IMR-90 (cell line): ENCODE results near the gene COL19A1. TPM values are rescaled to one million over a fixed set of nuclear protein-coding genes. Genes with fewer than 3 reads are reported as not detected.

Experiments
- ATAC-seq: fragments of 200-7000 bp; cut with Tn5 transposase; 2 replicates; pipeline ENCODE4 v1.9.1; 2020; ENCODE audit warnings: low read depth, mild to moderate bottlenecking, moderate library complexity
- BruUV-seq: library from RNA; stranded (reverse); fragments of 400-500 nt; replicated peaks from 2 replicates; lab custom pipeline; 2021; lab: Mats Ljungman, UMichigan
- CTCF ChIA-PET: fragments of 300-600 bp; formaldehyde crosslinking; extraction: SDS; loops from one replicate; lab custom pipeline; 2021; ENCODE audit warnings: antibody characterized with exemption; lab: Yijun Ruan, JAX
- POLR2A ChIA-PET: fragments of 300-600 bp; sonication (Branson Sonifier 250); formaldehyde crosslinking; loops from one replicate; lab custom pipeline; 2022; ENCODE audit warnings: antibody characterized with exemption; ENCODE audit not compliant: unreplicated experiment; lab: Charles Lee
- DNase-seq: peaks from one replicate; pipeline ENCODE4 v3.0.0; 2013
- H2AFZ ChIP-seq: replicated peaks from 2 replicates; pipeline ENCODE3; 2013; ENCODE audit warnings: low read length, mild to moderate bottlenecking; ENCODE audit not compliant: poor library complexity
- H2AK5ac ChIP-seq: 2 replicates; pipeline ENCODE4 v1.6.1; 2013; ENCODE audit warnings: low read depth, low read length, inconsistent platforms
- H2AK9ac ChIP-seq: replicated peaks from 2 replicates; pipeline ENCODE3; 2013; ENCODE audit warnings: mild to moderate bottlenecking, low read depth, low read length, moderate library complexity; ENCODE audit not compliant: poor library complexity
- H2BK120ac ChIP-seq: 2 replicates; pipeline ENCODE4 v1.6.1; 2013; ENCODE audit warnings: low read depth, low read length, inconsistent platforms
- H2BK15ac ChIP-seq: 3 replicates; pipeline ENCODE4 v1.6.1; 2013; ENCODE audit warnings: low read depth, low read length, inconsistent platforms
- H2BK20ac ChIP-seq: 2 replicates; pipeline ENCODE4 v1.6.1; 2013; ENCODE audit warnings: low read depth, mild to moderate bottlenecking, inconsistent platforms, low read length, moderate library complexity
- H2BK5ac ChIP-seq: 2 replicates; pipeline ENCODE4 v1.6.1; 2013; ENCODE audit warnings: mild to moderate bottlenecking, low read depth, low read length, inconsistent platforms; ENCODE audit not compliant: poor library complexity, severe bottlenecking
- H3K14ac ChIP-seq: replicated peaks from 2 replicates; pipeline ENCODE4 v1.6.1; 2013; ENCODE audit warnings: low read depth, low read length, inconsistent platforms
- H3K18ac ChIP-seq: 2 replicates; pipeline ENCODE4 v1.6.1; 2013; ENCODE audit warnings: low read depth, low read length, control low read depth
- H3K23ac ChIP-seq: 2 replicates; pipeline ENCODE4 v1.6.1; 2013; ENCODE audit warnings: low read depth, low read length, inconsistent platforms
- H3K27ac ChIP-seq: 2 replicates; pipeline ENCODE4 v1.5.1; 2013; ENCODE audit warnings: mild to moderate bottlenecking, control low read depth, low read length; ENCODE audit not compliant: insufficient read depth
- H3K27me3 ChIP-seq: 2 replicates; pipeline ENCODE4 v1.6.1; 2013; ENCODE audit warnings: low read length; ENCODE audit not compliant: control insufficient read depth, insufficient read depth
- H3K36me3 ChIP-seq: 2 replicates; pipeline ENCODE4 v1.6.1; 2013; ENCODE audit warnings: low read length, mixed read lengths; ENCODE audit not compliant: control insufficient read depth, insufficient read depth
- H3K4ac ChIP-seq: 2 replicates; pipeline ENCODE4 v1.6.1; 2013; ENCODE audit warnings: low read depth, low read length, inconsistent platforms
- H3K4me1 ChIP-seq: 2 replicates; pipeline ENCODE4 v1.6.1; 2013; ENCODE audit warnings: low read length, mixed read lengths; ENCODE audit not compliant: control insufficient read depth, insufficient read depth
- H3K4me2 ChIP-seq: 2 replicates; pipeline ENCODE4 v1.6.1; 2013; ENCODE audit warnings: low read depth, mild to moderate bottlenecking, control low read depth, low read length, moderate library complexity
- H3K4me3 ChIP-seq: 2 replicates; pipeline ENCODE4 v1.5.1; 2013; ENCODE audit warnings: low read depth, mild to moderate bottlenecking, control low read depth, low read length, moderate library complexity; ENCODE audit not compliant: insufficient read depth
- H3K56ac ChIP-seq: 2 replicates; pipeline ENCODE4 v1.6.1; 2013; ENCODE audit warnings: low read length, inconsistent platforms; ENCODE audit not compliant: insufficient read depth; ENCODE audit errors: extremely low read depth
- H3K79me1 ChIP-seq, 2 experiments: 2 replicates each; pipeline ENCODE4 v1.6.1; 2013; ENCODE audit warnings: low read length in 2 of 2, inconsistent platforms in 1 of 2, low read depth in 1 of 2
- H3K9ac ChIP-seq: 2 replicates; pipeline ENCODE4 v1.6.1; 2013; ENCODE audit warnings: low read depth, low read length, control low read depth
- H3K9me1 ChIP-seq: 2 replicates; pipeline ENCODE4 v1.6.1; 2013; ENCODE audit warnings: low read length, inconsistent platforms; ENCODE audit not compliant: insufficient read depth
- H3K9me3 ChIP-seq: 2 replicates; pipeline ENCODE4 v1.6.1; 2013; ENCODE audit warnings: low read length; ENCODE audit not compliant: control insufficient read depth, insufficient read depth
- H4K20me1 ChIP-seq: 2 replicates; pipeline ENCODE4 v1.6.1; 2013; ENCODE audit warnings: low read length, inconsistent platforms; ENCODE audit not compliant: insufficient read depth
- H4K5ac ChIP-seq: 2 replicates; pipeline ENCODE4 v1.6.1; 2013; ENCODE audit warnings: mild to moderate bottlenecking, low read depth, low read length, control low read depth
- H4K8ac ChIP-seq, 2 experiments: 2 replicates each; pipeline ENCODE4 v1.6.1; 2013; ENCODE audit warnings: low read depth in 2 of 2, low read length in 2 of 2, control low read depth in 1 of 2, inconsistent platforms in 1 of 2
- H4K91ac ChIP-seq: 2 replicates; pipeline ENCODE4 v1.6.1; 2013; ENCODE audit warnings: low read depth, low read length, inconsistent platforms; ENCODE audit not compliant: insufficient read depth
- BHLHE40 ChIP-seq: fragments of 150-350 bp; IDR thresholded peaks from 2 replicates; pipeline ENCODE4 v1.6.1; 2016; ENCODE audit warnings: mild to moderate bottlenecking, low read depth, low read length
- CHD1 ChIP-seq: IDR thresholded peaks from 2 replicates; pipeline ENCODE4 v1.6.1; 2012; ENCODE audit warnings: low read depth, low read length, improper control_type of control experiment
- CTCF ChIP-seq: conservative IDR thresholded peaks from 2 replicates; pipeline ENCODE4 v1.5.1; 2012; ENCODE audit warnings: mild to moderate bottlenecking, low read depth, low read length, improper control_type of control experiment
- FOS ChIP-seq: fragments of 150-350 bp; IDR thresholded peaks from 2 replicates; pipeline ENCODE4 v1.6.1; 2016; ENCODE audit warnings: low read depth, low read length
- MAFK ChIP-seq: IDR thresholded peaks from 2 replicates; pipeline ENCODE4 v1.6.1; 2012; ENCODE audit warnings: low read depth, low read length, improper control_type of control experiment
- MAZ ChIP-seq: IDR thresholded peaks from 2 replicates; pipeline ENCODE4 v1.6.1; 2012; ENCODE audit warnings: low read depth, mild to moderate bottlenecking, low read length, improper control_type of control experiment, moderate library complexity, borderline replicate concordance
- MXI1 ChIP-seq: IDR thresholded peaks from 2 replicates; pipeline ENCODE4 v1.6.1; 2012; ENCODE audit warnings: low read depth, mild to moderate bottlenecking, low read length, moderate library complexity, borderline replicate concordance
- NFE2L2 ChIP-seq: fragments of 150-350 bp; IDR thresholded peaks from 2 replicates; pipeline ENCODE4 v1.6.1; 2016; ENCODE audit warnings: low read depth, mild to moderate bottlenecking, low read length
- POLR2A ChIP-seq: IDR thresholded peaks from 2 replicates; pipeline ENCODE4 v1.6.1; 2012; ENCODE audit warnings: mild to moderate bottlenecking, low read depth, low read length
- RCOR1 ChIP-seq: IDR thresholded peaks from 2 replicates; pipeline ENCODE4 v1.6.1; 2012; ENCODE audit warnings: mild to moderate bottlenecking, low read length, improper control_type of control experiment; ENCODE audit not compliant: insufficient replicate concordance
- RFX5 ChIP-seq: IDR thresholded peaks from 2 replicates; pipeline ENCODE4 v1.8.0; 2012; ENCODE audit warnings: low read depth, mild to moderate bottlenecking, low read length, moderate library complexity
- SMC3 ChIP-seq: fragments of 150-350 bp; IDR thresholded peaks from 2 replicates; pipeline ENCODE4 v1.6.1; 2016; ENCODE audit warnings: low read depth, mild to moderate bottlenecking, antibody characterized with exemption, low read length, moderate library complexity
- WGBS, 2 experiments: methylation state at CpG; one replicate each; pipeline versions ENCODE4 v1.1.5 to v1.1.7; 2013; ENCODE audit warnings: missing lambda C conversion rate in 2 of 2; ENCODE audit not compliant: insufficient read length in 1 of 2; ENCODE audit errors: extremely low coverage in 2 of 2; 5-methylcytosine and 5-hydroxymethylcytosine counted together
- dilution Hi-C: fragments of 300-500 bp; cut with HindIII; formaldehyde crosslinking; loops from one replicate; pipeline ENCODE4 v1.14.3; 2018; ENCODE audit warnings: low sequenced_read_pairs; ENCODE audit not compliant: unreplicated experiment
- in situ Hi-C: fragments of 300-500 bp; cut with MboI; formaldehyde crosslinking; loops from 3 replicates; pipeline ENCODE4 v1.14.3; 2019; ENCODE audit warnings: low sequenced_read_pairs, inconsistent platforms, mixed read lengths
- intact Hi-C: fragments of 100-400 bp; cut with micrococcal nuclease; formaldehyde crosslinking; loops from 2 replicates; pipeline ENCODE4 v1.10.0; 2022
- polyA plus RNA-seq, 3 experiments: library from polyadenylated mRNA; depleted of rRNA; stranded (reverse); fragments of >200 nt; gene quantifications; 2 replicates each; pipeline ENCODE4 v1.2.3, GENCODE V29; 2012; ENCODE audit warnings: low replicate concordance in 1 of 3
- total RNA-seq: library from RNA; depleted of rRNA; stranded (reverse); fragments of >200 nt; gene quantifications from 2 replicates; pipeline ENCODE4 v1.2.3, GENCODE V29; 2012
- TF ChIP-seq, protein P1 (sequence below): fragments of 150-350 bp; IDR thresholded peaks from 2 replicates; pipeline ENCODE4 v1.6.1; 2017; ENCODE audit warnings: mild to moderate bottlenecking, antibody characterized with exemption, low read length, low read depth
- TF ChIP-seq, protein P2 (sequence below): fragments of 150-350 bp; IDR thresholded peaks from 2 replicates; pipeline ENCODE4 v1.6.1; 2016; ENCODE audit warnings: low read depth, mild to moderate bottlenecking, low read length, moderate library complexity, borderline replicate concordance

Gene COL19A1
- total and polyA plus RNA-seq, 2 of the 4 experiments (the other 2 are of a cell fraction): under 0.01 TPM; not detected in 1

- ChIA-PET CTCF (interaction anchor here (1.2 kb wide), 1 partner anchor 16 kb away, joined by 3 read pairs; no protein-coding TSS in a partner anchor), POLR2A (no interaction called here)
- intact Hi-C loops: no loop called here
- H2BK5ac ChIP-seq: no peak overlapping the region
- H3K4ac ChIP-seq: no peak overlapping the region
- H3K4me3 ChIP-seq: no peak overlapping the region
- no peaks in the 10 kb centered on the region for H4K20me1 ChIP-seq
- no peak overlapping the region for H3K56ac ChIP-seq
- in situ Hi-C loops: loop anchor here (25.0 kb wide), 1 partner anchor 288 kb away; no protein-coding TSS in a partner anchor
- BruUV-seq: no TSS peak
- H3K27me3 ChIP-seq: no peaks in the 10 kb centered on the region
- H2BK20ac ChIP-seq: no peak overlapping the region
- H3K27ac ChIP-seq: no peak overlapping the region
- no peaks in the 10 kb centered on the region for H3K9me1 ChIP-seq
- H3K18ac ChIP-seq: no peak overlapping the region
- no peak overlapping the region for H4K8ac ChIP-seq
- no peaks in the 10 kb centered on the region for H3K9me3 ChIP-seq
- H2BK15ac ChIP-seq: no peak overlapping the region
- no peak overlapping the region for H2AK9ac ChIP-seq
- H3K4me1 ChIP-seq: no peaks in the 10 kb centered on the region
- H3K36me3 ChIP-seq: no peaks in the 10 kb centered on the region
- H2AK5ac ChIP-seq: no peak overlapping the region
- TF ChIP-seq RCOR1 (no peak), MAZ (no peak), MXI1 (no peak), BHLHE40 (no peak), CHD1 (no peak), FOS (no peak), RFX5 (no peak), SMC3 (no peak), NFE2L2 (no peak), CTCF (no peak), POLR2A (no peak), MAFK (no peak)
- TF ChIP-seq, protein P1, sequence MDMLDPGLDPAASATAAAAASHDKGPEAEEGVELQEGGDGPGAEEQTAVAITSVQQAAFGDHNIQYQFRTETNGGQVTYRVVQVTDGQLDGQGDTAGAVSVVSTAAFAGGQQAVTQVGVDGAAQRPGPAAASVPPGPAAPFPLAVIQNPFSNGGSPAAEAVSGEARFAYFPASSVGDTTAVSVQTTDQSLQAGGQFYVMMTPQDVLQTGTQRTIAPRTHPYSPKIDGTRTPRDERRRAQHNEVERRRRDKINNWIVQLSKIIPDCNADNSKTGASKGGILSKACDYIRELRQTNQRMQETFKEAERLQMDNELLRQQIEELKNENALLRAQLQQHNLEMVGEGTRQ: no peak
- TF ChIP-seq, protein P2, sequence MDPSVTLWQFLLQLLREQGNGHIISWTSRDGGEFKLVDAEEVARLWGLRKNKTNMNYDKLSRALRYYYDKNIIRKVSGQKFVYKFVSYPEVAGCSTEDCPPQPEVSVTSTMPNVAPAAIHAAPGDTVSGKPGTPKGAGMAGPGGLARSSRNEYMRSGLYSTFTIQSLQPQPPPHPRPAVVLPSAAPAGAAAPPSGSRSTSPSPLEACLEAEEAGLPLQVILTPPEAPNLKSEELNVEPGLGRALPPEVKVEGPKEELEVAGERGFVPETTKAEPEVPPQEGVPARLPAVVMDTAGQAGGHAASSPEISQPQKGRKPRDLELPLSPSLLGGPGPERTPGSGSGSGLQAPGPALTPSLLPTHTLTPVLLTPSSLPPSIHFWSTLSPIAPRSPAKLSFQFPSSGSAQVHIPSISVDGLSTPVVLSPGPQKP: no peak
- H3K9ac ChIP-seq: no peak overlapping the region
- WGBS, 2 experiments: no CpG with 5 or more reads among the region's 3 CpGs
- no peak for ATAC-seq
- no peak overlapping the region for H3K4me2 ChIP-seq
- no peak overlapping the region for H3K23ac ChIP-seq
- no peak overlapping the region for H3K14ac ChIP-seq
- no peak overlapping the region for H2AFZ ChIP-seq
- H4K91ac ChIP-seq: no peak overlapping the region
- no peaks in the 10 kb centered on the region for H3K79me1 ChIP-seq
- peak; percentile 19 for DNase-seq
- no peak overlapping the region for H4K5ac ChIP-seq
- H2BK120ac ChIP-seq: no peak overlapping the region
- dilution Hi-C loops: no loop called here
Measured at GRCh38 chr6:70124882-70125545, 258.7 kb downstream of the COL19A1 start.
